ENCODE data around the gene NTN4.

NTN4 gene

DNA sequence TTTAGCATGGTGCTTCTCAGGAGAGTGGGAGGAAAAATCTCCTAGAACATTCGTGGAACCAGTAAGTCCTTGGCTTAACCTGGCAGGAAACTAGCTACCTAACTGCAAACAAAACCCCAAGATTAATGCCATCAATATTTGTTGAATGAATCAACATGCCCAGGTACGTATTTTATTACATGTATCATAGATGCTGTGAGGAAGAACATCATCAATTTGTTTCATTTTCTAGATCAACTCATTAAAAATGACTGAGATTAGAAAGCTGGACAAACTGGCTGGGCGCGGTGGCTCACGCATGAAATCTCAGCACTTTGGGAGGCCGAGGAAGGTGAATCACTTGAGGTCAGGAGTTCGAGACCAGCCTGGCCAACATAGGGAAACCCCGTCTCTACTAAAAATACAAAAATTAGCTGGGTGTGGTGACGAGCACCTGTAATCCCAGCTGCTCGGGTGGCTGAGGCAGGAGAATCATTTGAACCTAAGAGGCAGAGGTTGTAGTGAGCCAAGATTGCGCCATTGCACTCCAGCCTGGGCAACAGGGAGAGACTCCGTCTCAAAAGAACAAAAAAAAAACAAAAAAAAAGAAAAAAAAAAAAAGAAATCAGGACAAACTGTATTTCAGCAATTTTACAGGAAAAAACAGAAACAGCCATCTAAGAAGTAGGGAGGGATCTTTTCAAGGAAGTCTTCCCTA is 88.7 kb downstream of the NTN4 start:
- H2AFZ ChIP-seq (ENCODE audit: low read length), result no peak overlapping the region
- H3K4me1 ChIP-seq (ENCODE audit: insufficient read depth, low read length, severe bottlenecking), result no peaks in the 10 kb centered on the region
- H3K27ac ChIP-seq (ENCODE audit: low read depth, low read length, poor library complexity, severe bottlenecking), result no peak overlapping the region
- H3F3A ChIP-seq (ENCODE audit: insufficient read depth, low read length), result no peaks in the 10 kb centered on the region
- no peak overlapping the region for H3K9ac ChIP-seq (ENCODE audit: low read length)
- no peaks in the 10 kb centered on the region for H4K20me1 ChIP-seq (ENCODE audit: insufficient read depth, low read length)
- no peaks in the 10 kb centered on the region for H3K9me2 ChIP-seq (ENCODE audit: low read depth, low read length)
- no peak overlapping the region for H3K4me2 ChIP-seq (ENCODE audit: low read length)
- TF ChIP-seq EZH2 (IDR thresholded peaks at IDR 0.05; ENCODE audit: borderline replicate concordance, low read length), result no peak
- TF ChIP-seq, protein P1, sequence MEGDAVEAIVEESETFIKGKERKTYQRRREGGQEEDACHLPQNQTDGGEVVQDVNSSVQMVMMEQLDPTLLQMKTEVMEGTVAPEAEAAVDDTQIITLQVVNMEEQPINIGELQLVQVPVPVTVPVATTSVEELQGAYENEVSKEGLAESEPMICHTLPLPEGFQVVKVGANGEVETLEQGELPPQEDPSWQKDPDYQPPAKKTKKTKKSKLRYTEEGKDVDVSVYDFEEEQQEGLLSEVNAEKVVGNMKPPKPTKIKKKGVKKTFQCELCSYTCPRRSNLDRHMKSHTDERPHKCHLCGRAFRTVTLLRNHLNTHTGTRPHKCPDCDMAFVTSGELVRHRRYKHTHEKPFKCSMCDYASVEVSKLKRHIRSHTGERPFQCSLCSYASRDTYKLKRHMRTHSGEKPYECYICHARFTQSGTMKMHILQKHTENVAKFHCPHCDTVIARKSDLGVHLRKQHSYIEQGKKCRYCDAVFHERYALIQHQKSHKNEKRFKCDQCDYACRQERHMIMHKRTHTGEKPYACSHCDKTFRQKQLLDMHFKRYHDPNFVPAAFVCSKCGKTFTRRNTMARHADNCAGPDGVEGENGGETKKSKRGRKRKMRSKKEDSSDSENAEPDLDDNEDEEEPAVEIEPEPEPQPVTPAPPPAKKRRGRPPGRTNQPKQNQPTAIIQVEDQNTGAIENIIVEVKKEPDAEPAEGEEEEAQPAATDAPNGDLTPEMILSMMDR (IDR thresholded peaks at IDR 0.05; ENCODE audit: low read length), result no peak
- H3K27me3 ChIP-seq (ENCODE audit: insufficient read depth, low read length), result no peaks in the 10 kb centered on the region
- H3K9me3 ChIP-seq (ENCODE audit: low read length), result no peaks in the 10 kb centered on the region
- no peaks in the 10 kb centered on the region for H3K36me3 ChIP-seq (ENCODE audit: insufficient read depth, low read length)
- H3K4me3 ChIP-seq (ENCODE audit: low read depth, low read length, poor library complexity, severe bottlenecking), result no peak overlapping the region
- no peaks in the 10 kb centered on the region for H3K79me2 ChIP-seq (ENCODE audit: insufficient read depth, low read length)

DNA sequence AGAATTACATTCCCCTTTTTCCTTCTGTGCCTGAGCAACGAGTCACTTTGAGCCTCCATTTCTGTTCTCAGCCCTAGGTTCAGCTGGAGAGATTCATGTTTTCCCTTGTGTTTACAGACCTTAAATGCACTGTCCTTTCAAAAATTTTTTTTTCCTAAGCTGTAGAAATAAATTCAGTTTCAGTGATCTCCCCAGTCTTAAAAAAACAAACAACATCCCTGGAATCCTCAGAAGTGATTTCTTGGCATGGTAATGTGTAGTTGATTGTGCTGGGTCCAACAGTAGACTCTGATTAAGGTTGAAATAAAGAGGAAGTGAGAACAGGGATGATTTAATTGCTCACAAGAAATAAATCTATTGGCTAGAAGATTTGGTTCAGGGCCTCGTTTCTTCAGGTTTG is 89.3 kb downstream of the NTN4 start:
- no peaks in the 10 kb centered on the region for H3K9me2 ChIP-seq (ENCODE audit: low read depth, low read length)
- no peaks in the 10 kb centered on the region for H3K9me3 ChIP-seq (ENCODE audit: low read length)
- no peaks in the 10 kb centered on the region for H4K20me1 ChIP-seq (ENCODE audit: insufficient read depth, low read length)
- H3K9ac ChIP-seq (ENCODE audit: low read length), result no peak overlapping the region
- no peaks in the 10 kb centered on the region for H3K79me2 ChIP-seq (ENCODE audit: insufficient read depth, low read length)
- no peak overlapping the region for H3K4me2 ChIP-seq (ENCODE audit: low read length)
- no peaks in the 10 kb centered on the region for H3K27me3 ChIP-seq (ENCODE audit: insufficient read depth, low read length)
- H3K4me3 ChIP-seq (ENCODE audit: low read depth, low read length, poor library complexity, severe bottlenecking), result no peak overlapping the region
- H3F3A ChIP-seq (ENCODE audit: insufficient read depth, low read length), result no peaks in the 10 kb centered on the region
- H3K27ac ChIP-seq (ENCODE audit: low read depth, low read length, poor library complexity, severe bottlenecking), result no peak overlapping the region
- no peak overlapping the region for H2AFZ ChIP-seq (ENCODE audit: low read length)
- TF ChIP-seq, protein P1 (IDR thresholded peaks at IDR 0.05; ENCODE audit: low read length), result no peak
- no peak for TF ChIP-seq EZH2 (IDR thresholded peaks at IDR 0.05; ENCODE audit: borderline replicate concordance, low read length)
- H3K36me3 ChIP-seq (ENCODE audit: insufficient read depth, low read length), result no peaks in the 10 kb centered on the region
- H3K4me1 ChIP-seq (ENCODE audit: insufficient read depth, low read length, severe bottlenecking), result no peaks in the 10 kb centered on the region

DNA sequence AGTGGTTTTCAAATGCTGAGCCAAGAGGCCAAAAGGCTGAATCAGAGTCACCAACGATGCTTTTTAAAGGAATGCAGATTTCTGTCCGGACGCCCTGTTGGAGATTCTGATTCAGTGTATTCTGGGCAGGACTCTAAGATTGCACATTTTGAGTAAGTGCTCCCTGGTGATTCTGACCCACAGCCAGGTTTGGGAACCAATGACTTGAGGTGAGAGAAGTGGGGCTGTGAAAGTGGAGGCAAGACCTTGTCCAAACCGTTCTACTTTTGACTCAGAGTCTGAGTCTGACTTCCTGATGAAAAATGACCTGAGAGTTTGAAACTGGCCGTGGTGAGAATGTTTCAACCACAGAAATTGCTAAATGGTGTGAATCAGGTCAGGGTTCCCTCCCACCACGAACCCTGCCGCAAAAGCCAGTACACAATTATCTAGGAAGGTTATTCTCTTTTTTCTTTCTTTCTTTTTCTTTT is 90.2 kb downstream of the NTN4 start:
- Histone ChIP-seq H3K79me2 (ENCODE audit: insufficient read depth, low read length) (no peaks in the 10 kb centered on the region), H3K9me2 (ENCODE audit: low read depth, low read length) (no peaks in the 10 kb centered on the region), H3K4me3 (ENCODE audit: low read depth, low read length, poor library complexity, severe bottlenecking) (no peak overlapping the region), H3F3A (ENCODE audit: insufficient read depth, low read length) (no peaks in the 10 kb centered on the region), H3K9me3 (ENCODE audit: low read length) (no peaks in the 10 kb centered on the region), H3K36me3 (ENCODE audit: insufficient read depth, low read length) (no peaks in the 10 kb centered on the region), H4K20me1 (ENCODE audit: insufficient read depth, low read length) (no peaks in the 10 kb centered on the region), H3K9ac (ENCODE audit: low read length) (no peak overlapping the region), H3K27me3 (ENCODE audit: insufficient read depth, low read length) (no peaks in the 10 kb centered on the region), H3K4me2 (ENCODE audit: low read length) (no peak overlapping the region), H3K27ac (ENCODE audit: low read depth, low read length, poor library complexity, severe bottlenecking) (no peak overlapping the region), H2AFZ (ENCODE audit: low read length) (no peak overlapping the region), H3K4me1 (ENCODE audit: insufficient read depth, low read length, severe bottlenecking) (no peaks in the 10 kb centered on the region)
- TF ChIP-seq, protein P1 (IDR thresholded peaks at IDR 0.05; ENCODE audit: low read length), result no peak
- TF ChIP-seq EZH2 (IDR thresholded peaks at IDR 0.05; ENCODE audit: borderline replicate concordance, low read length), result no peak

Measured in OCI-LY1 (cell line).